NAMALWA (cell line): ENCODE data around the gene LRRC32.

Experiments used
- DNase-seq: peaks from one replicate; pipeline ENCODE4 v3.0.0-alpha.2; 2015; ENCODE audit warnings: low spot score

The LRRC32 gene

GRCh38 chr11:76699451-76700091 is 29.0 kb upstream of the LRRC32 start:
- no peak for DNase-seq

- peak; percentile 60 for DNase-seq
Measured at GRCh38 chr11:76698321-76699043, 27.9 kb upstream of the LRRC32 start.

GRCh38 chr11:76696756-76697155 is 26.2 kb upstream of the LRRC32 start:
- no peak for DNase-seq

GRCh38 chr11:76695771-76696170 is 25.2 kb upstream of the LRRC32 start:
- no peak for DNase-seq

GRCh38 chr11:76695133-76695532 is 24.6 kb upstream of the LRRC32 start:
- peak; percentile 24 for DNase-seq

- no peak for DNase-seq
Measured at GRCh38 chr11:76694664-76695063, 24.1 kb upstream of the LRRC32 start.

GRCh38 chr11:76693806-76694205 is 23.3 kb upstream of the LRRC32 start:
- DNase-seq: no peak

- no peak for DNase-seq
Measured at GRCh38 chr11:76692956-76693355, 22.4 kb upstream of the LRRC32 start.

GRCh38 chr11:76691655-76692054 is 21.1 kb upstream of the LRRC32 start:
- DNase-seq: no peak

GRCh38 chr11:76690736-76691135 is 20.2 kb upstream of the LRRC32 start:
- DNase-seq: no peak

GRCh38 chr11:76689313-76690260 is 19.0 kb upstream of the LRRC32 start:
- no peak for DNase-seq

GRCh38 chr11:76688146-76688545 is 17.6 kb upstream of the LRRC32 start:
- no peak for DNase-seq

GRCh38 chr11:76686261-76687079 is 15.9 kb upstream of the LRRC32 start:
- DNase-seq: no peak

- no peak for DNase-seq
Measured at GRCh38 chr11:76685831-76686230, 15.3 kb upstream of the LRRC32 start.

GRCh38 chr11:76685237-76685636 is 14.7 kb upstream of the LRRC32 start:
- DNase-seq: no peak

GRCh38 chr11:76684516-76684915 is 14.0 kb upstream of the LRRC32 start:
- no peak for DNase-seq

GRCh38 chr11:76683161-76684095 is 12.9 kb upstream of the LRRC32 start:
- no peak for DNase-seq

- no peak for DNase-seq
Measured at GRCh38 chr11:76682684-76683083, 12.1 kb upstream of the LRRC32 start.

GRCh38 chr11:76682106-76682505 is 11.6 kb upstream of the LRRC32 start:
- DNase-seq: no peak

- DNase-seq: peak; percentile 79
Measured at GRCh38 chr11:76680518-76681425, 10.2 kb upstream of the LRRC32 start.
